Muscle layer of colon (tissue), 2 donors: ENCODE measurements around the gene PCDH19.

ENCODE experiments used
- H3K27ac ChIP-seq: one replicate; pipeline ENCODE4 v1.7.0; 2013; ENCODE audit warnings: low read depth, mild to moderate bottlenecking, low read length, moderate library complexity
- H3K27me3 ChIP-seq, 2 donors: one replicate each; pipeline ENCODE4 v1.7.0; 2013; ENCODE audit warnings: low read length in 2 of 2, mild to moderate bottlenecking in 2 of 2; ENCODE audit not compliant: insufficient read depth in 2 of 2, control insufficient read depth in 1 of 2
- H3K36me3 ChIP-seq: one replicate; pipeline ENCODE4 v1.7.0; 2013; ENCODE audit warnings: mild to moderate bottlenecking, low read length; ENCODE audit not compliant: insufficient read depth
- H3K4me1 ChIP-seq: one replicate; pipeline ENCODE4 v1.7.0; 2013; ENCODE audit warnings: mild to moderate bottlenecking, low read length; ENCODE audit not compliant: insufficient read depth
- H3K4me3 ChIP-seq, 2 donors: one replicate each; pipeline ENCODE4 v1.7.0; 2013; ENCODE audit warnings: low read length in 2 of 2, low read depth in 1 of 2, mild to moderate bottlenecking in 1 of 2, moderate library complexity in 1 of 2
- H3K9ac ChIP-seq: one replicate; pipeline ENCODE4 v1.7.0; 2013; ENCODE audit warnings: low read length
- H3K9me3 ChIP-seq: one replicate; pipeline ENCODE4 v1.7.0; 2013; ENCODE audit warnings: mild to moderate bottlenecking, low read length
- donor health status: abdominal sarcoma.
- donor health status: Adenocarcinoma of cecum.

Gene PCDH19

GRCh38 chrX:100379388-100379986 is 30.6 kb downstream of the PCDH19 start:
- Histone ChIP-seq H3K4me1 (no peaks in the 10 kb centered on the region), H3K9ac (no peak overlapping the region), H3K36me3 (no peaks in the 10 kb centered on the region), H3K4me3 (no peak overlapping the region), H3K27me3 (no peaks in the 10 kb centered on the region), H3K9me3 (no peaks in the 10 kb centered on the region), H3K27ac (no peak overlapping the region)

- H3K4me3 ChIP-seq, result no peak overlapping the region
- H3K4me1 ChIP-seq, result no peaks in the 10 kb centered on the region
- H3K9ac ChIP-seq, result no peak overlapping the region
- H3K27me3 ChIP-seq, result no peaks in the 10 kb centered on the region
- no peaks in the 10 kb centered on the region for H3K36me3 ChIP-seq
- no peak overlapping the region for H3K27ac ChIP-seq
- H3K9me3 ChIP-seq, result no peaks in the 10 kb centered on the region
These were observed 32.2 kb downstream of the PCDH19 start for GRCh38 chrX:100377826-100378225.

GRCh38 chrX:100376576-100376975 is 33.5 kb downstream of the PCDH19 start:
- H3K9ac ChIP-seq, result no peak overlapping the region
- H3K27me3 ChIP-seq, result no peaks in the 10 kb centered on the region
- H3K36me3 ChIP-seq, result no peaks in the 10 kb centered on the region
- H3K4me1 ChIP-seq, result no peaks in the 10 kb centered on the region
- no peak overlapping the region for H3K4me3 ChIP-seq
- no peaks in the 10 kb centered on the region for H3K9me3 ChIP-seq
- no peak overlapping the region for H3K27ac ChIP-seq

GRCh38 chrX:100373673-100374072 is 36.4 kb downstream of the PCDH19 start:
- H3K9ac ChIP-seq, result no peak overlapping the region
- H3K27ac ChIP-seq, result no peak overlapping the region
- no peaks in the 10 kb centered on the region for H3K9me3 ChIP-seq
- H3K36me3 ChIP-seq, result no peaks in the 10 kb centered on the region
- H3K4me1 ChIP-seq, result no peaks in the 10 kb centered on the region
- H3K27me3 ChIP-seq, result no peaks in the 10 kb centered on the region
- no peak overlapping the region for H3K4me3 ChIP-seq

GRCh38 chrX:100368167-100368566 is 41.9 kb downstream of the PCDH19 start:
- Histone ChIP-seq H3K4me1 (no peaks in the 10 kb centered on the region), H3K27me3 (no peaks in the 10 kb centered on the region), H3K27ac (no peak overlapping the region), H3K9me3 (no peaks in the 10 kb centered on the region), H3K36me3 (no peaks in the 10 kb centered on the region), H3K9ac (no peak overlapping the region), H3K4me3 (no peak overlapping the region)

- Histone ChIP-seq H3K36me3 (no peaks in the 10 kb centered on the region), H3K27me3 (peaks cover 0 to 5% of the 10 kb centered on the region in 2 donors), H3K9me3 (no peaks in the 10 kb centered on the region), H3K27ac (no peak overlapping the region), H3K4me1 (no peaks in the 10 kb centered on the region), H3K9ac (no peak overlapping the region), H3K4me3 (no peak overlapping the region)
These were observed 46.2 kb downstream of the PCDH19 start for GRCh38 chrX:100363896-100364295.

- Histone ChIP-seq H3K36me3 (no peaks in the 10 kb centered on the region), H3K4me3 (no peak overlapping the region), H3K9ac (no peak overlapping the region), H3K9me3 (no peaks in the 10 kb centered on the region), H3K27me3 (peaks cover 1 to 5% of the 10 kb centered on the region in 2 donors), H3K4me1 (no peaks in the 10 kb centered on the region), H3K27ac (no peak overlapping the region)
These were observed 51.3 kb downstream of the PCDH19 start for GRCh38 chrX:100358766-100359165.

- H3K4me1 ChIP-seq, result no peaks in the 10 kb centered on the region
These were observed 53.6 kb downstream of the PCDH19 start for GRCh38 chrX:100356351-100356896.

GRCh38 chrX:100355680-100356079 is 54.4 kb downstream of the PCDH19 start:
- Histone ChIP-seq H3K36me3 (no peaks in the 10 kb centered on the region), H3K27ac (no peak overlapping the region), H3K4me3 (no peak overlapping the region), H3K9ac (no peak overlapping the region), H3K4me1 (no peaks in the 10 kb centered on the region), H3K9me3 (no peaks in the 10 kb centered on the region), H3K27me3 (peaks cover 0 to 3% of the 10 kb centered on the region in 2 donors)

More at GRCh38 chrX:100356351-100356896, 53.6 kb downstream of the PCDH19 start:
- no peak overlapping the region for H3K4me3 ChIP-seq
- no peaks in the 10 kb centered on the region for H3K9me3 ChIP-seq
- no peak overlapping the region for H3K9ac ChIP-seq
- peaks cover 0 to 3% of the 10 kb centered on the region in 2 donors for H3K27me3 ChIP-seq
- H3K36me3 ChIP-seq, result no peaks in the 10 kb centered on the region
- H3K27ac ChIP-seq, result no peak overlapping the region

GRCh38 chrX:100353326-100353725 is 56.7 kb downstream of the PCDH19 start:
- Histone ChIP-seq H3K9ac (no peak overlapping the region), H3K36me3 (no peaks in the 10 kb centered on the region), H3K4me1 (no peaks in the 10 kb centered on the region), H3K4me3 (no peak overlapping the region), H3K27me3 (peaks cover 0 to 3% of the 10 kb centered on the region in 2 donors), H3K27ac (no peak overlapping the region), H3K9me3 (no peaks in the 10 kb centered on the region)

- no peak overlapping the region for H3K9ac ChIP-seq
- no peaks in the 10 kb centered on the region for H3K4me1 ChIP-seq
- peaks cover 0 to 3% of the 10 kb centered on the region in 2 donors for H3K27me3 ChIP-seq
- no peaks in the 10 kb centered on the region for H3K36me3 ChIP-seq
- no peak overlapping the region for H3K27ac ChIP-seq
- no peak overlapping the region for H3K4me3 ChIP-seq
- H3K9me3 ChIP-seq, result no peaks in the 10 kb centered on the region
These were observed 59.2 kb downstream of the PCDH19 start for GRCh38 chrX:100350704-100351489.
